RKO (cell line): ENCODE data around the gene CLSTN2.

Experiments used
- DNase-seq: peaks from one replicate; pipeline ENCODE4 v3.0.0-alpha.2; 2016; ENCODE audit warnings: low spot score

Gene CLSTN2

DNA sequence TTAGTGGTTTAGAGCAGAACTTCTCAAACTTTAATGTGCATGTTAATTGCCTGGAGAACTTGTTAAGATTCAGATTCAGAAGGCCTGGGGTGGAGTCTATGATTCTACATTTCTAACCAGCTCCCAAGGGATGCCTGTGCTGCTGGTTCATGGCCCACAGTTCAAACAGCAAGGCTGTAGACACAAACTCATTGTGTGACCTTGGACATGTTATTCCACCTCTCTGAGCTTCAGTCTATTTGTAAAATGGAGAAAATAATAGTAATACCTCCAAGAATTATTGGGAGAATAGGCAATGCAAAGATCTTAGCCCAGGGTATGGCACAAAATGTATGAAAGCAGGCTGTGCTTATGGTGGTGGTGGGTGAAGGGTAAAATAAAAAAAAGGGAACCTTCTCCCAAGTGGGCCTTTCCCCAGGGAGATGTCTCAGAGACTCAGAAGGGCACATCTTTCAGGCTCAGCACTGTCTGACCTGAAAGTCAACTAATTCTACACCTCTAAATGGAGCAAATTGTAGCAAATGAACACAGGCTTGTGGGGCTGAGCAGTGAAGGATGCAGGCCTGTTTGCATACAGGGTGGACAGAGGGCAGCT, 566.9 kb downstream of the CLSTN2 start:
- no peak for DNase-seq

DNA sequence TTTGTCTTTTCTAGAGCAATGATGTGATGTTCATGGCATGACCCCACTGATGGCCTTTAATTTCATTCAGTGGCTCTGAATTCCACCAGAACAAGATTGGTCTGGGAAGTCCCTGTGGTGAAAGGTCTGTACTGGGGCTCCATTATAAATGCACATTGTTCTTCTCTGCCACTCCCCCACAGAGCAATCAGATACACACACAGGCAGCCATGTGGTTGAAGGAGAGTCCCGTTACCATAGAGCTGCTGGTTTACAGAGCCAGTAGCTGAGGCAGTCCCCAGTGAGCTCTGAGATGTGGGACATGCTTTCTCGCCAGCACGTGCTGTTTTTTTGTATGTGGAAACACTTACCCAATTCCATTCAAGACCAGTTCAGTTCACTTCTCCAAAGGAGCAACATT, 570.2 kb downstream of the CLSTN2 start:
- no peak for DNase-seq

DNA sequence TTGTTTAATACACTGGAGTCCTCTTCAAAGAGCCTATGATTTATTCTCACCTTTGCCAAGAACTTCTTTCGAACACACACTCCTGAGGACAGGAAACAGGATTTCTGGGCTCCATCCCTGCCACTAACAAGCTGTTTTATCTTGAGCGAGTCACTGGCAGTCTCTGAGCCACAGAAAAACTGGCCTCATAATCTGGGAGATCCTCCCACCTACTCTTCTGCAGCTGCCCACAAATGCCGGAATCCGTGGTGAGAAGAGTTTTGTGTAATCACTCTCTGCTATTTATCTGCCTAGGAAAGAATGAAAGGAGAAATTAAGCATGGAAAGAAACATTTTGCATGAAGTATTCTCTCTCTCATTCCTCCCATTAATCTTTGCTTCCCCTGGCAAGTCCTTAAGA, 570.9 kb downstream of the CLSTN2 start:
- no peak for DNase-seq

GRCh38 chr3:140508550-140508949, 573.6 kb downstream of the CLSTN2 start:
- DNase-seq: no peak

DNA sequence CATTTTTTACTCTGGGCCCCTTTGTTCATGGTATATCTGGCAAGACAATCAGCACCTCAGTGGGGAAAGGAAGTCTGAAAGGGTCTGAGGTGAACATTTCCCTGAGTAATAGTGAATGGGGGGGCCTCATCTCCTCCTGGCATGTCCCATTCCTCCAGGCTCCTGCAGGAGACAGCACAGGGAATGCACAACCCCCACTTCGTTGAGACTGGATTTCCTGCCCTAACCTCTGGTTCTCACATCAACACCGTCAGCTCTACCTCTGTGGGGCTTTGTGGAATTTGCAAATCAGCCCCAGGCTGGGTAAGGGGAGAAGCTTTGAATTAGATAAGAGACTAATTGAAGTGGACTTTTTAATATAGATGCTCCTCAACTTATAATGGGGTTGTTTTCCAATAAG, 574.5 kb downstream of the CLSTN2 start:
- DNase-seq: no peak

DNA sequence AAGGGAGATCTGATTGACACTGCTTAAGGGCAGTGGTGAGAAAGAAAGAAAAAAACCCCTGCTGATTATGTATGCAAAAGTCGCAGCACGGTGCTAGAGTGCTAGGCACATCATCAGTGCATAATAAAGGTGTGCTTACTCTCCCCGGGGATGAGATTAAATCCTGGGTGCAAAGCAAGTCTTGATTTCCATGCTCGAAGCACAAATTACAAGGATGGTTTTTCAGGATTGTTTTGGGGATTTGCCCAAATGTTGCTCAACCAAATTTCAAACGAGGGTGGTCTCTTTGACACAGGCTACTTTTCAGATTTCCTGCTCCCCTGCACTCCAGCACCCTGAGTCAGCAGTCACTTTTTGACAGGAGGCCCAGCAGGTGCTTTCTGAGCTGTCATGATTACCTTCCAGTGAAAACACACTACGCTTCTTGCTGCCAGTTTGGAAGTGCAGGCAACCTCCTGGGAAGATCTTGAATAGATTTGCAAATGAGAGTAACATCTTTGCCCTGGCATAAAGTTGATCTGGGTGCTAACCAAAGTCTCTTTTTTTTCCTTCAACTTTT, 575.4 kb downstream of the CLSTN2 start:
- no peak for DNase-seq

DNA sequence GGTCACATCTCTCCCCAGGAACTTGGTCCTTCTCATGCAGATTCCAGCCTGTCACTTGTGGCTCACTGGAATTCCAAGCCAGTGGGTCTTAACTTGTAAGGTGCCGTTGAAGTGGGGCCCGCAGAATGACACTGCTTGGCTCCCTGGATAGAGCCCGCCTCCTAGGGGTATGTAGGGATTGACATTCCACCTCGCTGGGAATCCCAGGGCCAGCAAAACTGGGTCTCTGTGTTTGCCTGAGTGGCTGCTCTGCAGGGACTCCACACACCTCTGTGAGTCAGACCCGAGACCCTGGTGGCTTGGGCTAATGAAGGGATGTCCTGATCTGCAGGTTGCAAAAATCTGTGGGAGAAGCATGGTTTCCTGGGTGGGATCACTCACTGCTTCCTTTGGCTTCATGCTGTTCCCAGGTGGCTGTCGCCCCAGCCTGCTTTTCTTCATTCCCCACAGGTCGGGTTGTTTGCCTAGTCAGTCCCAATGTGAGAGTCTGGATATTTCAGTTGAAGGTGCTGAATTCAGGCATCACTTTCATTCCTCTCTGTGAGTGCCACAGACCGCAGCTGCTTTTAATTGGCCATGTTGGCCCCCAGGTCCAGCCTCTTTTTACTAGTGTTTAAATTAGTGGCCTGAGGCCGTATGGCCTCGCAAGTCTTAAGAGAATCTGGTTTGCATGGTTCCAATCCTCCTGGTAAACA, 586.9 kb downstream of the CLSTN2 start:
- DNase-seq: no peak

DNA sequence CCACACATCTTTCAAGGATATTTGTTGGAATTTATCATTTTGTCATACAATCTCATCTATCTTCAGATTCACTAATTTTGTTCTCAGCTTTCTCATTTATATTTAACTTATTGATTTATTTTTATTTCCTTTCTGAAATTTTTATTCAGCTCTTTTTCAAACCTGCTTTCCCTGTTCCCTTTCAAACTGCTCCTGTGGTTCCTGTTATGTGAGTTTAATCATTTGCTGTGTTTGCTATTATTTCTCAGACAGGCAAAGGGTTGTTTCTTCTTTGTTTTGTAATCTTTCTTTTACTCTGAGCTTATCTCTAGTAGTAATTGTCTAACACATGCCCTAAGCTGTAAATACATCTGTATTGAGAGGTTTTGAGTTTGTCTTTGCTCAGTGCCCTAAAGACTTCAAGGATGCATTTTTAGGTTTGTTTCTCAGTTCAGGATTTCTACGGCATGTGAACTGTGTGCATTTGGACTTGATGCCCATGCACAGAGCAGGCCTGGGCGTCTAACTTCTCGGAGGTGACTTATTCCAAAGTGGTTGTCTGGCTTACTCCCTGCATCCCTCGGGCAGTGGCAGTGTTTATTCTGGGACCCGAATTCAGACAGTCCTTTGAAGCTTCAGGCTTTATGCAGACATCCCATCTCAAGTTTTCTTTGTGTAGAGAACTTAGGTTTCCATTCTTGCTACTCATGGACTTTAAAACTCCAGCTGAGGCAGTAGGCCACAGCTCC, 587.8 kb downstream of the CLSTN2 start:
- DNase-seq: no peak

DNA sequence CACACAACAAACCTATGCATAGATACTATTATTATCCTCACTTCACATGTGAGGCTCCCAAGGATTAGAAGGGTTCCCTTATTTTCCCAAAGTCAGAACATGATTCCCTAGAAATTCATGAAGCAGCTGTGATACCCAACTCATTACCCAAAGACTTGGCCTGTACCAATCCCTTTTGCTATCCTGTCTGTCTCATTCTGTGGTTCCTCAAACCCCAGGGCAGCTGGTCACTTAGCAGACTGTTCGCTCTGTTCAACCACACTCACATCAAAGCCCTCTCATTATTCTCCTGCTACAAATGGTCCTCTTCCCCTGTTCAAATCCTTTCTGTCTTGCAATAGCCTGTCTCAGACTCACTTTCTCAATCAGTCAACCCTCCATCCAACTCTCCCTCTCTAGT, 588.6 kb downstream of the CLSTN2 start:
- DNase-seq: no peak

DNA sequence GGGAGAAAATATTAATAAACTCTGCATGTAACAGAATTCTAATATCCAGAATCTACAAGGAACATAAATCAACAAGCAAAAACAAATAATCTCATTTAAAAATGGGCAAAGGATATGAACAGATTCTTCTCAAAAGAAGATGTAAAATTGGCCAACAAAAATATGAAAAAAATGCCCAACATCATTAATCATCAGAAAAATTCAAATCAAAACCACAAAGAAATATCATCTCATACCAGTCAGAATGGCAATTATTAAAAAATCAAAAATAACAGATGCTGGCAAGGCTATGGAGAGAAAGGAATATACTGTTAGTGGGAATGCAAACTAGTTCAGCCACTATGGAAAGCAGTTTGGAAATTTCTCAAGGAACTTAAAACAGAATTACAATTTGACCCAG, 592.2 kb downstream of the CLSTN2 start:
- no peak for DNase-seq

DNA sequence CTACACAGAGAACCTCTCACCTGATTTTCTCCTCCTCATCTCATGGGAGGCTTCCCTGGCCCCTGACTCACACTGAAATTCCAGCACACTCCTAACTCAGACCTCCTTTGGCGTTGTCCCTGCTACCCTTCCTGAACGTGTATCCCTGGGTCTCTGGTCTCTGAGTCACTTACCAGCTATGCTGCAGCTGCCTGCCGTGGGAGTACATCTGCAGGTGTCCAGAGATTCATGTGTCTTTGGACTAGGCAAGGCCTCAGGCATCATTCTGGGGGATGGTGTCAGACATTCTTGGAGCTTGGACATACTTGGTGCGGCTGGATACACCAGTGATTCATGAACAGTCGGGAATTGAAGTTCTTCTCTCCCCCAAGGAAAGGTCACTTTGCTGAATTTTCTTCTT, 594.1 kb downstream of the CLSTN2 start:
- peak; percentile 7 for DNase-seq

DNA sequence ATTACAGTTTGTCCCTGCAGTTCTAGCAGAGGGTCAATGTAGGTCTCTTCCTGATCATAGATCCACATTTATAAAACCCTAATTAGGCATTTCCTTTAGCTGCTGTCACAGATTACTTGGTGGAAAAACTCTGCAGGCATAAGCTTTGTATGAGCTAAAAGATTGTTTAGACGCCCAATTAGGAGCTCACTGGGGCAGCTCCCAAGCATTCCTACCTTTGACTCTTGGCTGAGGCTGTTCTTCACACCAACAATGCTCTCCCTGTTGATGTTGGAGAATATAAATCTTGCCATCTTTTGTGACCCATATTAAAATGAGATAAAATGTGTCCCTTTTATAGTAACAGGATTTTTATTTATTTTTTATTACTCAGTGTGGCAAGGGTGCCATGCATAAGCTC, 594.6 kb downstream of the CLSTN2 start:
- no peak for DNase-seq

DNA sequence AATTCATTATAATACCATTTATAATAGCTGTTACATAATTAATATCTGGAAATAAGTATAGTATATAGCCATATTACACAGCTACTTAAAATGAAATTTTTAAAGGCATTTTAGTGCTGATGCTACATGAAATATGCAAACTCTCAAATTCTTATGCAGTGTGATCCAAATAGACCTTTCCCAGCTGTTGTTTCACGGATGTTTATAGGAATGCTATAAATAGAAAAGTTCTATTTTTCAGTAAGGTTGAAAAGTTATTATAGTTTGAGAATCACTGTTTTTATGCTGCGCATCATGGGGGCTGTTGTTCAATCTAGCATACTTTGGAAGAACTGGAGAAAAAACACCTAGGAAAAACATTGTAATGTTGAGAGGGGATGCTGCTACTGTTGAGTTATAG, 595.1 kb downstream of the CLSTN2 start:
- DNase-seq: no peak

- no peak for DNase-seq
Measured at GRCh38 chr3:140530603-140531002, 595.6 kb downstream of the CLSTN2 start.

- no peak for DNase-seq
Measured at GRCh38 chr3:140532793-140533330, 597.9 kb downstream of the CLSTN2 start.

DNA sequence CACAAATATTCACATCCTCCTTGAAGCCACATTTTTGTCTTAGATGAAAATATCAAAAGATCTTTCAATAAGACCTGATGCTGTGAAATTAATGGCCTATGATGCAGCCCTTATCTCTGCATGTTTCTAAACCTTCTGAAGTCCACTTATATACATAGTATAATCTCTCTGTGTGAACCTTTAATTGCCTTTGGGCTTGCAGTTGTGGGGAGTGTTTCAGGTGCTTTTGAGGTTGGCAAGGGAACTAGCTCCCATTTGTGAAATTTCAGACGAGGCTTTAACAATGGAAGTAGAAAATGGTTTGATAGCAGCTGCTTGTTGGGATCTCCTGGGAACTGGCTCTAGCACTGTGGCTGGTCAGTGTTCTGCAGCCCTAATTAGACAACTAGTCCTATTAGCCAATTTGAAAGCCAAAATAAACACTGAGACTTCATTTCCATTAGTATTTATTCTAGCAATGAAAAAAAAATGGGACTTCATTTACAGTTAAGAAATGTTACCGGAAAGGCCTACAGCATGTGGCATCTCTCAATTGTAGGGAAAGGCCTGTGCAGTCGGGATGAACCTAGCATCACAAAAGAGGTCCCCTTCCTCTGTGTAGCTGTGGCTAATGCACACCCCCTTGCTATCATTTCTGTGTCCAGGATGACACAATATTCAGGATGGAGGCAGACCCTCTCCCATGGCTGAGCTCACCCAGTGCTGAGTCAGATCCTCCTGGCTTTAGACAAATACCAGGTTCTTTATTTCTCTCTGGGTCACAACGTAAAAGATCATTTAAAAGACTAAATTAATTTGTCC, 602.1 kb downstream of the CLSTN2 start:
- DNase-seq: no peak

GRCh38 chr3:140537727-140538082, 602.7 kb downstream of the CLSTN2 start:
- DNase-seq: no peak

- no peak for DNase-seq
Measured at GRCh38 chr3:140540262-140540661, 605.3 kb downstream of the CLSTN2 start.

GRCh38 chr3:140541975-140542653, 607.1 kb downstream of the CLSTN2 start:
- DNase-seq: no peak

DNA sequence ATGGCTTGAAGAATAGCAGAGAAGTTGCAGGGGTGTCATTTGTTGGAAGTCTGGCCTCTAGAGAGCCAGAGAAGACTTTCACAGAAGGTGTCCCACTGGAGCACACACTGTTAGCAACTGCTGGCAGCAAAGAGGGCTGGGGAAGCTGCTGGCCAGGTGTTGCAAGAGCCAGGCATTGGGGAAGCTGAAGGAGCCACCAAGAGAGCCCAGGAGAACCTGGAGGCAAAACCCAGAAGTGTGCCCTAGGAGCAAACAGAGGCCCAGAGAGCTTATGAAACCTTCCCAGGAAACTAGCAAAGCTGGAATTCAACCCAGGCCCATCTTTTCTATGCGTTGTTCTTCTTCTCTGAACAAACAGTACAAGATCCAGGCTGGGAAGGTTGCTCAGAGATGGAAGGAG, 610.2 kb downstream of the CLSTN2 start:
- DNase-seq: no peak

DNA sequence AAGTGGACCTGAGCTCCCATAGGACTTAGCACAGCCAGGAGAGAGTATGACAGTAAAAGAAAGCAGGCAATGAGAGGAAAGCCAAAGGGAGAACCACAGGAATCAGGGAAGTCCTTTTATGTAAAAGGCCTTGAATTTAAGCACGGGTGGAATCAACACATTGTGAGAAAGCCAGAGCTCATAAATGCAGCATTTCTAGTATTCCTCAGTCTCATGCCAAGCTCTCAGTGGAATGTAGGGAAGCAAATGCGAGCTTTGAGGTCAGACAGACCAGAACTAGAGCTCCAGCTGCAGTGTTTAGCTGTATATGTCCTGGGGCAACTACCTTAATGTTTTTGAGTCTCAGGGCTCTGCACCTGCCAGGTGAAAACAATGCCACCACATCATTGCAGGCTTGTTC, 610.8 kb downstream of the CLSTN2 start:
- no peak for DNase-seq

DNA sequence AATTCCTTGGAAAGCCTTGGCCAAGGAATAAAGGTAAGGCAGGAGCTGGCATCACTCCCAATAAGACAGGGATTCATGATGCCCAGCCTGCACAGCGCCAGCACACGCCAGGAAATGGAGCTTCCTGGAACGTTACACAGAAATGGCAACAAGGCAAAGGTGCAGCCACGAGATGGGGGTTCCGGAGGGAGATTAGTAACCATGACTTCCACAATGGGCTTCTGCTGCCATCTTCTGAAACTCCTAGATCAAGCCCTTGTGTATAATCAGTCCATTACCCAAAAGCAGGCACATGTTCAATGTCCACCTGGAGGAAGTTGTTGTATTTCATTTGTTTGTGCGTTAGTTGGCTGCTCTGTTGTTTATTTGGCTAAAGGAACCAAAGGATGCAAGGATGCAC, 611.7 kb downstream of the CLSTN2 start:
- no peak for DNase-seq
